Measurements from ENCODE around the gene PCTP. TPM values are rescaled to one million over a fixed set of nuclear protein-coding genes. Genes with fewer than 3 reads are reported as not detected.

PCTP gene
- total RNA-seq, 2 donors from 2014 or later = 1.5 to 8.8 TPM

GRCh38 chr17:55748841-55749240 lies 2.0 kb upstream of the PCTP start:
- H3K9me3 ChIP-seq (ENCODE audit: control insufficient read depth, low read length, poor library complexity, severe bottlenecking) = no peaks in the 10 kb centered on the region
- no peaks in the 10 kb centered on the region for H3K36me3 Mint-ChIP-seq (ENCODE audit: low read depth)
- ATAC-seq (no peak), DNase-seq (no peak)
- H3K27ac Mint-ChIP-seq = no peak overlapping the region
- H3K4me3 Mint-ChIP-seq = no peak overlapping the region
- peaks cover 9% of the 10 kb centered on the region for H3K4me1 Mint-ChIP-seq
- peaks cover 31% of the 10 kb centered on the region for H3K27me3 Mint-ChIP-seq

- peaks cover 31% of the 10 kb centered on the region for H3K27me3 Mint-ChIP-seq
- H3K27ac Mint-ChIP-seq = no peak overlapping the region
- H3K4me3 Mint-ChIP-seq = peak overlapping the region; percentile 87
- H3K36me3 Mint-ChIP-seq (ENCODE audit: low read depth) = no peaks in the 10 kb centered on the region
- DNase-seq (no peak), ATAC-seq (no peak)
- H3K4me1 Mint-ChIP-seq = peaks cover 9% of the 10 kb centered on the region
- H3K9me3 ChIP-seq (ENCODE audit: control insufficient read depth, low read length, poor library complexity, severe bottlenecking) = no peaks in the 10 kb centered on the region
Observed at GRCh38 chr17:55749985-55750384, 866 bp upstream of the PCTP start.

GRCh38 chr17:55751720-55752250 lies 934 bp downstream of the PCTP start:
- H3K4me3 Mint-ChIP-seq = peak overlapping the region; percentile 87
- H3K36me3 Mint-ChIP-seq (ENCODE audit: low read depth) = no peaks in the 10 kb centered on the region
- no peaks in the 10 kb centered on the region for H3K9me3 ChIP-seq (ENCODE audit: control insufficient read depth, low read length, poor library complexity, severe bottlenecking)
- ATAC-seq (no peak), DNase-seq (no peak)
- peak overlapping the region; percentile 29 for H3K27ac Mint-ChIP-seq
- H3K4me1 Mint-ChIP-seq = peaks cover 9% of the 10 kb centered on the region
- H3K27me3 Mint-ChIP-seq = peaks cover 16% of the 10 kb centered on the region

GRCh38 chr17:55756689-55757088 lies 5.8 kb downstream of the PCTP start:
- no peaks in the 10 kb centered on the region for H3K9me3 ChIP-seq (ENCODE audit: control insufficient read depth, low read length, poor library complexity, severe bottlenecking)
- no peak for ATAC-seq
- Mint-ChIP-seq H3K36me3 (ENCODE audit: low read depth) (no peaks in the 10 kb centered on the region), H3K27me3 (no peaks in the 10 kb centered on the region), H3K27ac (no peak overlapping the region), H3K4me1 (peaks cover 7% of the 10 kb centered on the region), H3K4me3 (no peak overlapping the region)
- no peak for DNase-seq

GRCh38 chr17:55757659-55758058 lies 6.8 kb downstream of the PCTP start:
- no peaks in the 10 kb centered on the region for H3K36me3 Mint-ChIP-seq (ENCODE audit: low read depth)
- H3K9me3 ChIP-seq (ENCODE audit: control insufficient read depth, low read length, poor library complexity, severe bottlenecking) = no peaks in the 10 kb centered on the region
- H3K4me3 Mint-ChIP-seq = no peak overlapping the region
- H3K27ac Mint-ChIP-seq = no peak overlapping the region
- H3K27me3 Mint-ChIP-seq = no peaks in the 10 kb centered on the region
- DNase-seq (no peak), ATAC-seq (no peak)
- peaks cover 4% of the 10 kb centered on the region for H3K4me1 Mint-ChIP-seq

GRCh38 chr17:55758171-55758570 lies 7.3 kb downstream of the PCTP start:
- peaks cover 4% of the 10 kb centered on the region for H3K4me1 Mint-ChIP-seq
- ATAC-seq = no peak
- H3K27ac Mint-ChIP-seq = no peak overlapping the region
- no peak for DNase-seq
- no peak overlapping the region for H3K4me3 Mint-ChIP-seq
- no peaks in the 10 kb centered on the region for H3K9me3 ChIP-seq (ENCODE audit: control insufficient read depth, low read length, poor library complexity, severe bottlenecking)
- H3K27me3 Mint-ChIP-seq = no peaks in the 10 kb centered on the region
- no peaks in the 10 kb centered on the region for H3K36me3 Mint-ChIP-seq (ENCODE audit: low read depth)

GRCh38 chr17:55760643-55761355 lies 9.9 kb downstream of the PCTP start:
- Mint-ChIP-seq H3K36me3 (ENCODE audit: low read depth) (no peaks in the 10 kb centered on the region), H3K27me3 (no peaks in the 10 kb centered on the region)

GRCh38 chr17:55762086-55762858 lies 11.4 kb downstream of the PCTP start:
- no peaks in the 10 kb centered on the region for H3K36me3 Mint-ChIP-seq (ENCODE audit: low read depth)
- no peak for ATAC-seq

More at GRCh38 chr17:55760643-55761355, 9.9 kb downstream of the PCTP start:
- Mint-ChIP-seq H3K4me3 (no peak overlapping the region), H3K4me1 (peaks cover 6% of the 10 kb centered on the region), H3K27ac (no peak overlapping the region)
- DNase-seq = no peak
- no peak for ATAC-seq
- no peaks in the 10 kb centered on the region for H3K9me3 ChIP-seq (ENCODE audit: control insufficient read depth, low read length, poor library complexity, severe bottlenecking)

GRCh38 chr17:55763856-55764255 lies 13.0 kb downstream of the PCTP start:
- Mint-ChIP-seq H3K4me3 (no peak overlapping the region), H3K36me3 (ENCODE audit: low read depth) (peaks cover 2% of the 10 kb centered on the region), H3K27me3 (no peaks in the 10 kb centered on the region), H3K4me1 (peaks cover 6% of the 10 kb centered on the region), H3K27ac (no peak overlapping the region)
- no peaks in the 10 kb centered on the region for H3K9me3 ChIP-seq (ENCODE audit: control insufficient read depth, low read length, poor library complexity, severe bottlenecking)
- no peak for ATAC-seq
- DNase-seq = no peak

More at GRCh38 chr17:55762086-55762858, 11.4 kb downstream of the PCTP start:
- Mint-ChIP-seq H3K4me1 (peaks cover 6% of the 10 kb centered on the region), H3K27me3 (no peaks in the 10 kb centered on the region), H3K4me3 (no peak overlapping the region), H3K27ac (no peak overlapping the region)
- no peaks in the 10 kb centered on the region for H3K9me3 ChIP-seq (ENCODE audit: control insufficient read depth, low read length, poor library complexity, severe bottlenecking)
- DNase-seq = no peak

GRCh38 chr17:55764610-55765009 lies 13.8 kb downstream of the PCTP start:
- Mint-ChIP-seq H3K27me3 (no peaks in the 10 kb centered on the region), H3K4me3 (no peak overlapping the region), H3K36me3 (ENCODE audit: low read depth) (peaks cover 2% of the 10 kb centered on the region), H3K27ac (no peak overlapping the region), H3K4me1 (peaks cover 6% of the 10 kb centered on the region)
- no peak for ATAC-seq
- DNase-seq = no peak
- no peaks in the 10 kb centered on the region for H3K9me3 ChIP-seq (ENCODE audit: control insufficient read depth, low read length, poor library complexity, severe bottlenecking)

GRCh38 chr17:55765472-55765871 lies 14.6 kb downstream of the PCTP start:
- no peaks in the 10 kb centered on the region for H3K27me3 Mint-ChIP-seq
- DNase-seq (no peak), ATAC-seq (no peak)
- no peaks in the 10 kb centered on the region for H3K9me3 ChIP-seq (ENCODE audit: control insufficient read depth, low read length, poor library complexity, severe bottlenecking)
- no peak overlapping the region for H3K4me3 Mint-ChIP-seq
- H3K4me1 Mint-ChIP-seq = peaks cover 6% of the 10 kb centered on the region
- peaks cover 2% of the 10 kb centered on the region for H3K36me3 Mint-ChIP-seq (ENCODE audit: low read depth)
- no peak overlapping the region for H3K27ac Mint-ChIP-seq

- Mint-ChIP-seq H3K27ac (no peak overlapping the region), H3K4me3 (no peak overlapping the region), H3K36me3 (ENCODE audit: low read depth) (peaks cover 10% of the 10 kb centered on the region), H3K27me3 (no peaks in the 10 kb centered on the region), H3K4me1 (peaks cover 2% of the 10 kb centered on the region)
- no peak for ATAC-seq
- no peak for DNase-seq
- no peaks in the 10 kb centered on the region for H3K9me3 ChIP-seq (ENCODE audit: control insufficient read depth, low read length, poor library complexity, severe bottlenecking)
Observed at GRCh38 chr17:55768936-55769624, 18.2 kb downstream of the PCTP start.

GRCh38 chr17:55769625-55770000 lies 18.8 kb downstream of the PCTP start:
- no peak overlapping the region for H3K27ac Mint-ChIP-seq

More at GRCh38 chr17:55769625-55770000, 18.8 kb downstream of the PCTP start:
- no peak for DNase-seq
- no peaks in the 10 kb centered on the region for H3K9me3 ChIP-seq (ENCODE audit: control insufficient read depth, low read length, poor library complexity, severe bottlenecking)
- no peak overlapping the region for H3K4me3 Mint-ChIP-seq
- no peaks in the 10 kb centered on the region for H3K27me3 Mint-ChIP-seq
- H3K36me3 Mint-ChIP-seq (ENCODE audit: low read depth) = peaks cover 10% of the 10 kb centered on the region
- no peaks in the 10 kb centered on the region for H3K4me1 Mint-ChIP-seq
- ATAC-seq = no peak

Data from T-helper 17 cell (primary cell).